Upper lobe of right lung (tissue), 1 donor: ENCODE results near the gene CCL25. TPM values are rescaled to one million over a fixed set of nuclear protein-coding genes. Genes with fewer than 3 reads are reported as not detected.

ENCODE experiments used
- ATAC-seq: fragments of 200-7000 bp; cut with Tn5 transposase; one replicate; pipeline ENCODE4 v1.9.1; 2020; ENCODE audit warnings: mild to moderate bottlenecking, moderate library complexity
- DNase-seq: peaks from one replicate; pipeline ENCODE4 v3.0.0-alpha.2; 2020
- H3K27ac ChIP-seq: fragments of 200-600 bp; one replicate; pipeline ENCODE4 v1.8.0; 2022
- H3K27me3 ChIP-seq: fragments of 200-600 bp; one replicate; pipeline ENCODE4 v1.8.0; 2022; ENCODE audit warnings: mild to moderate bottlenecking
- H3K36me3 ChIP-seq: fragments of 200-600 bp; one replicate; pipeline ENCODE4 v1.8.0; 2022
- H3K4me1 ChIP-seq: fragments of 200-600 bp; one replicate; pipeline ENCODE4 v1.8.0; 2022
- H3K4me3 ChIP-seq: fragments of 200-600 bp; one replicate; pipeline ENCODE4 v1.8.0; 2022; ENCODE audit warnings: mild to moderate bottlenecking
- H3K9me3 ChIP-seq: fragments of 200-600 bp; one replicate; pipeline ENCODE4 v1.8.0; 2022
- intact Hi-C: fragments of 100-400 bp; cut with DNase I; formaldehyde crosslinking; loops from one replicate; pipeline ENCODE4 v1.11.0; 2022
- total RNA-seq: library from RNA; stranded (reverse); fragmentation: NEBNext Ultra II Directional; extraction: Animal tissue kit (Norgen Biotek cat#: 25700); gene quantifications from one replicate; pipeline ENCODE4 v1.2.1, GENCODE V29; 2021
- TF ChIP-seq, protein P1 (sequence below): fragments of 200-600 bp; IDR thresholded peaks from one replicate; pipeline ENCODE4 v1.8.0; 2022; ENCODE audit warnings: antibody characterized with exemption
- donor health status: DM: no; HTN: yes; CAD: no; lungs with severe emphysema.

Gene CCL25
- total RNA-seq, 1 donor from 2014 or later, result not detected

DNA sequence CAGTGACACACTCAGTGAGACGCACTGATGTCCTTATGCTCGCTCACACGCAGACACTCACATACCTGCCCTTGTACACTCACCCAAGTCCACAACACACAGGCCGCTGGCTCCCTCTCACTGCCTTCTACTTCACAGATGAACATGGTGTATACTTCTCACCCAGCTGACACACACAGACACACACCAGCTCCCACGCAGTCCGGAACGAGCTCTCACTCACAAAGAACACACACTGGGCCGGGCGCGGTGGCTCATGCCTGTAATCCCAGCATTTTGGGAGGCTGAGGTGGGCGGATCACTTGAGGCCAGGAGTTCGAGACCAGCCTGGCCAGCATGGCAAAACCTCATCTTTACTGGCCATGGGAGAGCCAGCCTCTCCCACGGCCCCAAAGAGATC is 31.6 kb downstream of the CCL25 start:
- TF ChIP-seq, protein P1, sequence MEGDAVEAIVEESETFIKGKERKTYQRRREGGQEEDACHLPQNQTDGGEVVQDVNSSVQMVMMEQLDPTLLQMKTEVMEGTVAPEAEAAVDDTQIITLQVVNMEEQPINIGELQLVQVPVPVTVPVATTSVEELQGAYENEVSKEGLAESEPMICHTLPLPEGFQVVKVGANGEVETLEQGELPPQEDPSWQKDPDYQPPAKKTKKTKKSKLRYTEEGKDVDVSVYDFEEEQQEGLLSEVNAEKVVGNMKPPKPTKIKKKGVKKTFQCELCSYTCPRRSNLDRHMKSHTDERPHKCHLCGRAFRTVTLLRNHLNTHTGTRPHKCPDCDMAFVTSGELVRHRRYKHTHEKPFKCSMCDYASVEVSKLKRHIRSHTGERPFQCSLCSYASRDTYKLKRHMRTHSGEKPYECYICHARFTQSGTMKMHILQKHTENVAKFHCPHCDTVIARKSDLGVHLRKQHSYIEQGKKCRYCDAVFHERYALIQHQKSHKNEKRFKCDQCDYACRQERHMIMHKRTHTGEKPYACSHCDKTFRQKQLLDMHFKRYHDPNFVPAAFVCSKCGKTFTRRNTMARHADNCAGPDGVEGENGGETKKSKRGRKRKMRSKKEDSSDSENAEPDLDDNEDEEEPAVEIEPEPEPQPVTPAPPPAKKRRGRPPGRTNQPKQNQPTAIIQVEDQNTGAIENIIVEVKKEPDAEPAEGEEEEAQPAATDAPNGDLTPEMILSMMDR, result no peak
- intact Hi-C loops, result no loop called here
- Histone ChIP-seq H3K27me3 (no peaks in the 10 kb centered on the region), H3K36me3 (no peaks in the 10 kb centered on the region), H3K27ac (no peak overlapping the region), H3K9me3 (no peaks in the 10 kb centered on the region), H3K4me3 (no peak overlapping the region), H3K4me1 (no peaks in the 10 kb centered on the region)
- ATAC-seq (no peak), DNase-seq (no peak)

- DNase-seq, result no peak
- intact Hi-C loops, result no loop called here
These were observed 33.2 kb downstream of the CCL25 start for GRCh38 chr19:8085598-8086408.

DNA sequence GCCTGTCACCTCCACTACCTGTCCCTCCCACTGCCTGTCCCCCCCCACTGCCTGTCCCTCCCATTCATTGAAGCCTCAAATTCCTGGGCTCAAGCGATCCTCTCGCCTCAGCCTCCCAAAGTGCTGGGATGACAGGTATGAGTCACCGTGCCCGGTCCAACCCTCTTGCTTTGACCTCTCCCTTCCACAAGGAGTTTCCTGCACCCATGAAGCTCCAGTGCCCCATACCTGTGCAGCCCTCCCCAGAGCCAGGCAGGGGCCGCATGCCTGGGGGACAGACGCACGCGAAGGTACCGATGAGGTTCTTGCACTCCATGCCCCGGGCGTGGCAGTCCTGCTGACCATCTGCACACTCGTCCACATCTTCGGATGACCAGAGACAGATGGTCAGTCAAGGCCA is 34.3 kb downstream of the CCL25 start:
- ATAC-seq (no peak), DNase-seq (no peak)
- no peaks in the 10 kb centered on the region for H3K27me3 ChIP-seq
- intact Hi-C loops, result no loop called here
- H3K4me3 ChIP-seq, result no peak overlapping the region
- no peaks in the 10 kb centered on the region for H3K4me1 ChIP-seq
- H3K9me3 ChIP-seq, result no peaks in the 10 kb centered on the region
- TF ChIP-seq, protein P1, result no peak
- H3K27ac ChIP-seq, result no peak overlapping the region
- no peaks in the 10 kb centered on the region for H3K36me3 ChIP-seq

More at GRCh38 chr19:8085598-8086408, 33.2 kb downstream of the CCL25 start:
- TF ChIP-seq, protein P1, result no peak
- Histone ChIP-seq H3K27me3 (no peaks in the 10 kb centered on the region), H3K9me3 (no peaks in the 10 kb centered on the region), H3K4me1 (no peaks in the 10 kb centered on the region), H3K27ac (no peak overlapping the region), H3K36me3 (no peaks in the 10 kb centered on the region), H3K4me3 (no peak overlapping the region)
- peak; percentile 71 for ATAC-seq

GRCh38 chr19:8087876-8088275 is 35.3 kb downstream of the CCL25 start:
- Histone ChIP-seq H3K4me3 (no peak overlapping the region), H3K27ac (no peak overlapping the region), H3K36me3 (no peaks in the 10 kb centered on the region), H3K27me3 (no peaks in the 10 kb centered on the region), H3K4me1 (no peaks in the 10 kb centered on the region), H3K9me3 (no peaks in the 10 kb centered on the region)
- intact Hi-C loops, result no loop called here
- ATAC-seq (no peak), DNase-seq (no peak)
- TF ChIP-seq, protein P1, result no peak

- Histone ChIP-seq H3K9me3 (no peaks in the 10 kb centered on the region), H3K4me3 (no peak overlapping the region), H3K27ac (no peak overlapping the region), H3K27me3 (no peaks in the 10 kb centered on the region), H3K4me1 (no peaks in the 10 kb centered on the region), H3K36me3 (no peaks in the 10 kb centered on the region)
- intact Hi-C loops, result no loop called here
- no peak for DNase-seq
- ATAC-seq, result no peak
- TF ChIP-seq, protein P1, result no peak
These were observed 36.4 kb downstream of the CCL25 start for GRCh38 chr19:8088752-8089663.
